A549 (cell line): ENCODE results near the gene NSD2.

ENCODE experiments used
- BHLHE40 ChIP-seq: IDR thresholded peaks from 2 replicates; pipeline ENCODE4 v1.6.1; 2012; ENCODE audit warnings: low read depth, low read length, inconsistent platforms
- EP300 ChIP-seq, 2 experiments: fragments of >200 bp; sonication (Bioruptor Twin); formaldehyde crosslinking; IDR thresholded peaks; 2 replicates in 1 of 2; 3 replicates in 1 of 2; pipeline ENCODE4 v1.6.1; 2016 to 2017
- FOSL2 ChIP-seq, 2 experiments: fragments of 450-650 bp in 1 of 2; fragments of >200 bp in 1 of 2; sonication (Bioruptor Twin) in 1 of 2; formaldehyde crosslinking; IDR thresholded peaks; 2 replicates each; pipeline versions ENCODE4 v1.5.0 to v1.6.1; 2016 to 2020; ENCODE audit warnings: mild to moderate bottlenecking in 1 of 2, moderate library complexity in 1 of 2
- HEYL ChIP-seq: fragments of 250-450 bp; sonication (Bioruptor Pico); IDR thresholded peaks from 2 replicates; pipeline ENCODE4 v1.8.0; 2021; ENCODE audit warnings: mild to moderate bottlenecking, moderate library complexity
- POLR2A ChIP-seq: IDR thresholded peaks from 2 replicates; pipeline ENCODE4 v1.6.1; 2012; ENCODE audit warnings: mild to moderate bottlenecking, low read length
- RAD21 ChIP-seq, 2 experiments: fragments of >200 bp in 1 of 2; sonication (Bioruptor Twin) in 1 of 2; formaldehyde crosslinking in 1 of 2; IDR thresholded peaks in 1 of 2; conservative IDR thresholded peaks in 1 of 2; 2 replicates in 1 of 2; 3 replicates in 1 of 2; pipeline ENCODE4 v1.6.1; 2012 to 2018; ENCODE audit warnings: inconsistent platforms in 1 of 2
- RNF2 ChIP-seq: fragments of 200-600 bp; sonication (generic); IDR thresholded peaks from 2 replicates; pipeline ENCODE4 v1.6.1; 2016; ENCODE audit warnings: low read depth, mild to moderate bottlenecking, antibody characterized with exemption, moderate library complexity, borderline replicate concordance
- TP53 ChIP-seq: fragments of 250-450 bp; sonication (Bioruptor Pico); IDR thresholded peaks from 2 replicates; pipeline ENCODE4 v1.5.0; 2021; ENCODE audit warnings: mild to moderate bottlenecking, moderate library complexity
- TF ChIP-seq, protein P1 (sequence below): fragments of >200 bp; sonication (Bioruptor Twin); formaldehyde crosslinking; IDR thresholded peaks from 3 replicates; pipeline ENCODE4 v1.5.1; 2016
- TF ChIP-seq, protein P2 (sequence below): fragments of 450-650 bp; IDR thresholded peaks from 2 replicates; pipeline ENCODE4 v1.6.1; 2014; ENCODE audit warnings: antibody characterized with exemption
- TF ChIP-seq, protein P3 (sequence below): fragments of 200-600 bp; sonication (generic); IDR thresholded peaks from 2 replicates; pipeline ENCODE4 v1.6.1; 2016; ENCODE audit warnings: antibody characterized with exemption, mild to moderate bottlenecking, moderate library complexity

DNA sequence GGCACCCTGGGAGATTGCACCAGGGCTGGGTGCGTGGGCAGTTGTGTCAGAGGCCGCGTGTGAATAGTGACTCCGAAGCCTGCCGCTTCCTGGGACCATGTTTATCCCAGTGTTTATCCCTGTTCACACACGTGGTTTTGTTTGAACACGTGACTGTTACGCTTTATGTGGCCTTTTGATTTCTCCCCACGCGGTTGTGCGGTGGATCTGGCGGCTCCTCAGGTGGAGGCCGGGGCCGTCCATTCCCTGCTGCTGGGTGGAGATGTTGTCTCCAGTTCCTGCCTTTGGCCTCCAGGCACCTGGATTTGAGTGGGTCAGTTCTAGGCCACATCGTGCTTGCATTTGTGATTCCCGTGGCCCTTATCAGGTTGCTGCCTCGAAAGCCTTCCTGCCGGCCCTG lies 102.5 kb downstream of the NSD2 start:
- TF ChIP-seq EP300 (IDR thresholded peaks at IDR 0.05): no peak
- TF ChIP-seq, protein P1, sequence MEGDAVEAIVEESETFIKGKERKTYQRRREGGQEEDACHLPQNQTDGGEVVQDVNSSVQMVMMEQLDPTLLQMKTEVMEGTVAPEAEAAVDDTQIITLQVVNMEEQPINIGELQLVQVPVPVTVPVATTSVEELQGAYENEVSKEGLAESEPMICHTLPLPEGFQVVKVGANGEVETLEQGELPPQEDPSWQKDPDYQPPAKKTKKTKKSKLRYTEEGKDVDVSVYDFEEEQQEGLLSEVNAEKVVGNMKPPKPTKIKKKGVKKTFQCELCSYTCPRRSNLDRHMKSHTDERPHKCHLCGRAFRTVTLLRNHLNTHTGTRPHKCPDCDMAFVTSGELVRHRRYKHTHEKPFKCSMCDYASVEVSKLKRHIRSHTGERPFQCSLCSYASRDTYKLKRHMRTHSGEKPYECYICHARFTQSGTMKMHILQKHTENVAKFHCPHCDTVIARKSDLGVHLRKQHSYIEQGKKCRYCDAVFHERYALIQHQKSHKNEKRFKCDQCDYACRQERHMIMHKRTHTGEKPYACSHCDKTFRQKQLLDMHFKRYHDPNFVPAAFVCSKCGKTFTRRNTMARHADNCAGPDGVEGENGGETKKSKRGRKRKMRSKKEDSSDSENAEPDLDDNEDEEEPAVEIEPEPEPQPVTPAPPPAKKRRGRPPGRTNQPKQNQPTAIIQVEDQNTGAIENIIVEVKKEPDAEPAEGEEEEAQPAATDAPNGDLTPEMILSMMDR: no peak
- TF ChIP-seq RAD21 (conservative IDR thresholded peaks at IDR 0.05 in 1 of 2, IDR thresholded peaks at IDR 0.05 in 1 of 2): no peak
- TF ChIP-seq, protein P2, sequence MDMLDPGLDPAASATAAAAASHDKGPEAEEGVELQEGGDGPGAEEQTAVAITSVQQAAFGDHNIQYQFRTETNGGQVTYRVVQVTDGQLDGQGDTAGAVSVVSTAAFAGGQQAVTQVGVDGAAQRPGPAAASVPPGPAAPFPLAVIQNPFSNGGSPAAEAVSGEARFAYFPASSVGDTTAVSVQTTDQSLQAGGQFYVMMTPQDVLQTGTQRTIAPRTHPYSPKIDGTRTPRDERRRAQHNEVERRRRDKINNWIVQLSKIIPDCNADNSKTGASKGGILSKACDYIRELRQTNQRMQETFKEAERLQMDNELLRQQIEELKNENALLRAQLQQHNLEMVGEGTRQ: no peak
- no peak for TF ChIP-seq POLR2A
- no peak for TF ChIP-seq BHLHE40
- no peak for TF ChIP-seq HEYL
- no peak for TF ChIP-seq FOSL2 (IDR thresholded peaks at IDR 0.05)
- TF ChIP-seq FOSL2 (CRISPR knock-in tag; IDR thresholded peaks at IDR 0.05): no peak
- no peak for TF ChIP-seq TP53 (CRISPR knock-in tag)
- no peak for TF ChIP-seq RNF2
- TF ChIP-seq, protein P3, sequence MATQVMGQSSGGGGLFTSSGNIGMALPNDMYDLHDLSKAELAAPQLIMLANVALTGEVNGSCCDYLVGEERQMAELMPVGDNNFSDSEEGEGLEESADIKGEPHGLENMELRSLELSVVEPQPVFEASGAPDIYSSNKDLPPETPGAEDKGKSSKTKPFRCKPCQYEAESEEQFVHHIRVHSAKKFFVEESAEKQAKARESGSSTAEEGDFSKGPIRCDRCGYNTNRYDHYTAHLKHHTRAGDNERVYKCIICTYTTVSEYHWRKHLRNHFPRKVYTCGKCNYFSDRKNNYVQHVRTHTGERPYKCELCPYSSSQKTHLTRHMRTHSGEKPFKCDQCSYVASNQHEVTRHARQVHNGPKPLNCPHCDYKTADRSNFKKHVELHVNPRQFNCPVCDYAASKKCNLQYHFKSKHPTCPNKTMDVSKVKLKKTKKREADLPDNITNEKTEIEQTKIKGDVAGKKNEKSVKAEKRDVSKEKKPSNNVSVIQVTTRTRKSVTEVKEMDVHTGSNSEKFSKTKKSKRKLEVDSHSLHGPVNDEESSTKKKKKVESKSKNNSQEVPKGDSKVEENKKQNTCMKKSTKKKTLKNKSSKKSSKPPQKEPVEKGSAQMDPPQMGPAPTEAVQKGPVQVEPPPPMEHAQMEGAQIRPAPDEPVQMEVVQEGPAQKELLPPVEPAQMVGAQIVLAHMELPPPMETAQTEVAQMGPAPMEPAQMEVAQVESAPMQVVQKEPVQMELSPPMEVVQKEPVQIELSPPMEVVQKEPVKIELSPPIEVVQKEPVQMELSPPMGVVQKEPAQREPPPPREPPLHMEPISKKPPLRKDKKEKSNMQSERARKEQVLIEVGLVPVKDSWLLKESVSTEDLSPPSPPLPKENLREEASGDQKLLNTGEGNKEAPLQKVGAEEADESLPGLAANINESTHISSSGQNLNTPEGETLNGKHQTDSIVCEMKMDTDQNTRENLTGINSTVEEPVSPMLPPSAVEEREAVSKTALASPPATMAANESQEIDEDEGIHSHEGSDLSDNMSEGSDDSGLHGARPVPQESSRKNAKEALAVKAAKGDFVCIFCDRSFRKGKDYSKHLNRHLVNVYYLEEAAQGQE: no peak
